HG02623 (cell line): ENCODE results near the gene SCGB1D2.

Experiments
- ATAC-seq: cut with Tn5 transposase; IDR thresholded peaks from one replicate; pipeline ENCODE4 v1.9.1; 2021; ENCODE audit warnings: moderate library complexity; ENCODE audit not compliant: unreplicated experiment

The SCGB1D2 gene

DNA sequence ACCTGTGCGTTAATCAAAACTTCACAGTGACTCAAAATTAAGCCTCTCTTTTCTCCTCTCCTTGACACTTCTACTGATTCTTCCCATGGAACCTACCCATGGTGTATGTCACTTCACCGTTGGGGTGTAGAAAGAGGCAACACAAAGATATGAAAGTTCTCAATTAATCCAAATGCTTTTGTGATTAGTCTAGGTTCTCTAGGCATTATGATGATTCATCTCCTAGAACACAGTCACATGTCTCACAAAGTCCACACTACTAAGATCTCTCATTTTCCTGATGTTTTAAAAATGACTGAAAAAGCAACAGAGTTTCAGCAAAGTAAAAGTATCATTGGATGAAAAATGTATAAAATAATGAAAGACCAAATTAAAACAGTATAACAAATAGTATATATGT lies 14.2 kb downstream of the SCGB1D2 start:
- no peak for ATAC-seq

DNA sequence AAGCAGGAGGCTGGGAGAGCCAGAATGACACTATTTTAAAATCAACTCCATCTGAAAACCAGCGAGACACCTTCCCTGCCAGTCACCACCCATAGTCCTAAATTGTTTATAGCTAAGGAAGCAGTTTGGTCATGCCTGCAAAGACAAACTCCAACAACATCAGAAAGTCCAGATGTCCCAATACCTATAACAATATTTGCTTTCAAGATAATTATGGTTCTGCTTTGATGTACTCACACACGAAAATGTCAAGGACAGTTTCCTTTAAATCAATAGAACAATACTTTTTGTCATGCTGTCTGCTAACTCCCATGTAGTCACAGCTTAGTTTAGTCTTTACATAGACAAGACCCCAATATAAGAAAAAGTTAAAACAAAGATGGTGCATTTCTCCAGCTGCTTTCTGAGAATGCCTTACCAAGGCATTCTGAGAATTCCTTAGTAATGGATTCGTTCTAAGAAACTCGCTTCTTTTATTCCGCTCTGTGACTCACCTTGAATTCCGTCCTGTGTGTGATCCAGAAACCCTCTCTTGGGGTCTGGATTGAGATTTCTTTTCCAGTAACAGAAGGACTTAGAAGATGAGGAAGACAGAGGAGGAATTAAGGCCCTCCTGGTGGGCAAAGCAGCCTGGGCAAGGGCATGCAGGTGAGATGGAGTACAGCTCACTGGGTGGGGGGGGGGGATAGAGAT lies 18.4 kb downstream of the SCGB1D2 start:
- ATAC-seq: no peak

DNA sequence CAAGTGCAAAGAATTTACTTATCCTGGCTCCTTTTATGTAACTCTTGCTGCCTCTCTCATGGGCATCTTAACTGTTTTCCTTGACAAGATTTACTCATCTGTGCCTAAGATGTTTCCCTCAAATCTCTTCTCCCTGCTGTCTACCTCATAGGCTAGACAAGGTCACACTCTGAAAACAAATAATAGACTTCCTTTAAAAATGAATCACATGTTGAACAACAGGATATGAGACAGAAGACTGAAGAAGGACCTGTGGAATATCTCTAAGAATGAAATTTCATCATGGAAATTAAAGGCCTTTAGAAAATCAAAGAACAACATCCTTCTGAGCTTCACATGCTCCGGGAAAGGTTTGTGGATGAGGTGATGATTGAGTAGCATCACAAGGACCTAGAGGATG lies 22.0 kb downstream of the SCGB1D2 start:
- ATAC-seq: no peak

- no peak for ATAC-seq
Observed at GRCh38 chr11:62266558-62266957, 24.5 kb downstream of the SCGB1D2 start.

- ATAC-seq: no peak
Observed at GRCh38 chr11:62267050-62267449, 25.0 kb downstream of the SCGB1D2 start.

DNA sequence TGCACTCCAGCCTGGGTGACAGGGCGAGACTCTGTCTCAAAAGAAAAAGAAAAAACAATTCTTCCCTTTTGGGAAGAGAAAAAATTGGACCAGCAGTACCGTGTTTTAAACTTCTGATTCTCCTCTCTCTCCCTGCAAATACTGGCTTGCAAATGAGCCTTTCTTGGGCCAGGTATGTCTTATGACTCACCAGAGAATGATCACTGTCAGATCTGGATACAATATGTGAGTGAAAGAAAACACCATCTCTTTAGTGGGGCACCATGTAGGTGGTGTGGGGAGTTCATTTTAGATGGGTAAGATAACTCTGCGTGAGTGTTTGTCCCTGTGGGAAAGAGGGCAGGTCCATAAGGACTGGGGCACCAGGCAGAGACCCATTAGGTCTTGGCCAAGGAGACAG lies 25.5 kb downstream of the SCGB1D2 start:
- ATAC-seq: no peak

DNA sequence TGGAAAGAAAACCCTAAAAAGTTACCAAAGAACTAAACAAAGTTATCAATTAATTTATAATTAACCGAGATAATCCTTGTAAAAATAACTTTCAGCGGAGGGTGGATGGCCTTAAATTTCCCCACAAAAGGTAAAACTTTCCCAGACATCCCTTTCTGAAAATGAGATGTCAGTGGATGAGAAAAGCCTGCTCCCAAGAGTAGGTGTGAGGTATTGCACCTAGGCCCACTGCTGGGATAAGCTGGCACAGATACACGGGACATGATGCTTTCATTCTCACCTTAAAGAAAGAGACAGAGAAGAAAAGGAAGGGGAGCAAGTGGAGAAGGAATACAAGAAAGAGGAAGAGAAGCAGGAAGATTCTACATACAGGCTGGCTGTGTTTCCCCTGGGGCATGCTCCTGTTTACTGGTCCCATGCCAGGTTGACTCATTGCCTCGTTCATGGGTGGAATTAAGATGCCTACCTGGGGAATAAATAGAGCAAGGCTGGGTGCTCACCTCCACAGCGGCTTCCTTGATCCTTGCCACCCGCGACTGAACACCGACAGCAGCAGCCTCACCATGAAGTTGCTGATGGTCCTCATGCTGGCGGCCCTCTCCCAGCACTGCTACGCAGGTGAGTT lies 27.7 kb downstream of the SCGB1D2 start, which contains the start of gene SCGB2A2:
SCGB2A2 (plus strand) TSS at position 505 of the 625 bp plus-strand sequence; CDS start at position 564, 59 bp downstream.
- no peak for ATAC-seq

GRCh38 chr11:62273284-62273683 lies 31.2 kb downstream of the SCGB1D2 start:
- ATAC-seq: no peak

DNA sequence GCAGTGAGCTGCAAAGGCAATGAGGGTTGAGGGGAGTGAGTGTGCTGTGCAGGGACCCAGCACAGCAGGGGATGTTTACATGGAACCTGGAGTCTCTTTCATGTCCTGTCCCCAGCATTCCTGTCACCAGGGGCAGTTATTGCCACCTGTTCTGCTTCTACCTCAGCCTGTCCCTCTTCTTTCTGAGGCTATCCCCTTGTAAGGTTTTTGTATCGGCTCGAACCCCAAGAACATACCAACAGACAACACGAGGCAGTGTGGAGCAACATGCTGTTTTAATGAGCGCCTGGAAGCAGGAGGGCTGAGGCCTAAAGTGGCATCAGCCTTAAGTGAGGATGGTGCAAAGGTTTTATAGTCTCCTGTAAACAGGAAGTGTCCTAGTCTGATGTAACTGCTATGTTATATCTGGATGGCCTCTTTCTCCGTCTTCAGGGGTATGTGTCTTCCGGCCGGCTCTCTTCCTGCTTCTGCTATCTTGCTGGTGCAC lies 31.8 kb downstream of the SCGB1D2 start:
- no peak for ATAC-seq

- ATAC-seq: no peak
Observed at GRCh38 chr11:62280452-62280851, 38.4 kb downstream of the SCGB1D2 start.
